ENCODE data around the gene LRMDA. TPM values are rescaled to one million over a fixed set of nuclear protein-coding genes. Genes with fewer than 3 reads are reported as not detected.

The LRMDA gene
- total RNA-seq, 2 donors from 2014 or later = 12.2 to 25.4 TPM

- intact Hi-C loops (cut with DNase I) = no loop called here
- ATAC-seq (no peak), DNase-seq (no peak)
- TF ChIP-seq CTCF (IDR thresholded peaks at IDR 0.05) (no peak), POLR2A (IDR thresholded peaks at IDR 0.05) (no peak)
- Histone ChIP-seq H3K27me3 (no peaks in the 10 kb centered on the region), H3K4me1 (peaks cover 2% of the 10 kb centered on the region), H3K9me3 (no peaks in the 10 kb centered on the region), H3K27ac (no peak overlapping the region), H3K36me3 (replicated peaks in 1 of 2; ENCODE audit: insufficient read depth in 1 of 2, low read depth in 2 of 2) (no peaks in the 10 kb centered on the region), H3K4me3 (no peak overlapping the region)
- 61 to 67% methylated on average over 11 of the region's 11 CpGs for WGBS, 2 donors
Observed at GRCh38 chr10:75887992-75888680, 456.7 kb downstream of the LRMDA start.

GRCh38 chr10:75889051-75889450 lies 457.6 kb downstream of the LRMDA start:
- H3K36me3 ChIP-seq (replicated peaks in 1 of 2; ENCODE audit: insufficient read depth in 1 of 2, low read depth in 2 of 2) = no peaks in the 10 kb centered on the region
- ATAC-seq (no peak), DNase-seq (no peak)
- WGBS, 2 donors = 83 to 89% methylated on average over 2 of the region's 2 CpGs
- H3K27me3 ChIP-seq = no peaks in the 10 kb centered on the region
- no peaks in the 10 kb centered on the region for H3K4me1 ChIP-seq
- intact Hi-C loops (cut with DNase I) = no loop called here
- no peaks in the 10 kb centered on the region for H3K9me3 ChIP-seq
- no peak overlapping the region for H3K4me3 ChIP-seq
- TF ChIP-seq POLR2A (IDR thresholded peaks at IDR 0.05) = no peak
- TF ChIP-seq CTCF (IDR thresholded peaks at IDR 0.05) = no peak
- no peak overlapping the region for H3K27ac ChIP-seq

- no peaks in the 10 kb centered on the region for H3K36me3 ChIP-seq (replicated peaks in 1 of 2; ENCODE audit: insufficient read depth in 1 of 2, low read depth in 2 of 2)
- H3K4me1 ChIP-seq = no peaks in the 10 kb centered on the region
- H3K9me3 ChIP-seq = no peaks in the 10 kb centered on the region
- no peak overlapping the region for H3K4me3 ChIP-seq
- intact Hi-C loops (cut with DNase I) = no loop called here
- no peak overlapping the region for H3K27ac ChIP-seq
- no peak for DNase-seq
- 100% methylated on average over 1 of the region's 1 CpG for WGBS, 2 donors
- H3K27me3 ChIP-seq = no peaks in the 10 kb centered on the region
- no peak for ATAC-seq
- TF ChIP-seq POLR2A (IDR thresholded peaks at IDR 0.05) (no peak), CTCF (IDR thresholded peaks at IDR 0.05) (no peak)
Observed at GRCh38 chr10:75894761-75895160, 463.3 kb downstream of the LRMDA start.

GRCh38 chr10:75895259-75895658 lies 463.8 kb downstream of the LRMDA start:
- ATAC-seq (no peak), DNase-seq (no peak)
- no peak overlapping the region for H3K27ac ChIP-seq
- H3K27me3 ChIP-seq = no peaks in the 10 kb centered on the region
- TF ChIP-seq CTCF (IDR thresholded peaks at IDR 0.05) = no peak
- TF ChIP-seq POLR2A (IDR thresholded peaks at IDR 0.05) = no peak
- H3K4me3 ChIP-seq = no peak overlapping the region
- no peaks in the 10 kb centered on the region for H3K4me1 ChIP-seq
- no peaks in the 10 kb centered on the region for H3K9me3 ChIP-seq
- intact Hi-C loops (cut with DNase I) = no loop called here
- no peaks in the 10 kb centered on the region for H3K36me3 ChIP-seq (replicated peaks in 1 of 2; ENCODE audit: insufficient read depth in 1 of 2, low read depth in 2 of 2)

- ATAC-seq (no peak), DNase-seq (no peak)
- Histone ChIP-seq H3K27me3 (no peaks in the 10 kb centered on the region), H3K4me3 (no peak overlapping the region), H3K36me3 (replicated peaks in 1 of 2; ENCODE audit: insufficient read depth in 1 of 2, low read depth in 2 of 2) (no peaks in the 10 kb centered on the region), H3K4me1 (peaks cover 9% of the 10 kb centered on the region), H3K27ac (no peak overlapping the region), H3K9me3 (no peaks in the 10 kb centered on the region)
- intact Hi-C loops (cut with DNase I) = no loop called here
- TF ChIP-seq CTCF (IDR thresholded peaks at IDR 0.05) = no peak
- TF ChIP-seq POLR2A (IDR thresholded peaks at IDR 0.05) = no peak
- WGBS, 2 donors = 90% methylated on average over 3 of the region's 3 CpGs
Observed at GRCh38 chr10:75899816-75900390, 468.5 kb downstream of the LRMDA start.

Measured in body of pancreas (tissue), 4 donors.